ENCODE measurements around the gene DRC7. TPM values are rescaled to one million over a fixed set of nuclear protein-coding genes. Genes with fewer than 3 reads are reported as not detected.

The DRC7 gene
- total RNA-seq, 1 experiment from 2014 or later = not detected

GRCh38 chr16:57741660-57742191, 47.1 kb downstream of the DRC7 start:
- ATAC-seq (no peak), DNase-seq (ENCODE audit: low spot score) (no peak)
- Mint-ChIP-seq H3K27ac (no peak overlapping the region), H3K4me3 (no peak overlapping the region), H3K4me1 (peaks cover 7% of the 10 kb centered on the region), H3K9me3 (no peaks in the 10 kb centered on the region), H3K27me3 (ENCODE audit: low read depth) (no peaks in the 10 kb centered on the region), H3K36me3 (no peaks in the 10 kb centered on the region)
- TF ChIP-seq EMX1 (CRISPR knock-in tag; IDR thresholded peaks at IDR 0.05) (no peak), TP53 (CRISPR knock-in tag; IDR thresholded peaks at IDR 0.05) (no peak), FOXP1 (CRISPR knock-in tag; IDR thresholded peaks at IDR 0.05; ENCODE audit: borderline replicate concordance) (no peak)
- ChIA-PET POLR2A (no interaction called here), CTCF (interaction anchor here (0.7 to 1.3 kb wide), 2 partner anchors 11 to 151 kb away, joined by 3 read pairs; no protein-coding TSS in a partner anchor)

- Mint-ChIP-seq H3K27me3 (ENCODE audit: low read depth) (no peaks in the 10 kb centered on the region), H3K36me3 (no peaks in the 10 kb centered on the region), H3K4me3 (no peak overlapping the region), H3K4me1 (0 out of 2 replicates have a peak, but pooled peaks cover 3% of the 10 kb centered on the region), H3K9me3 (no peaks in the 10 kb centered on the region), H3K27ac (no peak overlapping the region; the same call in 1 of the 2 replicates)
- ATAC-seq = no peak; the same call in 1 of the 2 replicates
- no peak for TF ChIP-seq ZNF671 (CRISPR knock-in tag; IDR thresholded peaks at IDR 0.05)
- TF ChIP-seq NFYB (CRISPR knock-in tag; conservative IDR thresholded peaks at IDR 0.05; ENCODE audit: low read depth) = no peak
- TF ChIP-seq ZNF232 (CRISPR knock-in tag; IDR thresholded peaks at IDR 0.05) = no peak
- no peak for TF ChIP-seq ZNF121 (CRISPR knock-in tag; IDR thresholded peaks at IDR 0.05)
- TF ChIP-seq ZNF416 (CRISPR knock-in tag; IDR thresholded peaks at IDR 0.05) = no peak
- no peak for TF ChIP-seq IRF2 (CRISPR knock-in tag; IDR thresholded peaks at IDR 0.05; ENCODE audit: borderline replicate concordance, low read depth)
- TF ChIP-seq MXD4 (CRISPR knock-in tag; IDR thresholded peaks at IDR 0.05; ENCODE audit: borderline replicate concordance) = no peak
- no peak for TF ChIP-seq MYBL2 (CRISPR knock-in tag; IDR thresholded peaks at IDR 0.05)
- TF ChIP-seq, protein P1, sequence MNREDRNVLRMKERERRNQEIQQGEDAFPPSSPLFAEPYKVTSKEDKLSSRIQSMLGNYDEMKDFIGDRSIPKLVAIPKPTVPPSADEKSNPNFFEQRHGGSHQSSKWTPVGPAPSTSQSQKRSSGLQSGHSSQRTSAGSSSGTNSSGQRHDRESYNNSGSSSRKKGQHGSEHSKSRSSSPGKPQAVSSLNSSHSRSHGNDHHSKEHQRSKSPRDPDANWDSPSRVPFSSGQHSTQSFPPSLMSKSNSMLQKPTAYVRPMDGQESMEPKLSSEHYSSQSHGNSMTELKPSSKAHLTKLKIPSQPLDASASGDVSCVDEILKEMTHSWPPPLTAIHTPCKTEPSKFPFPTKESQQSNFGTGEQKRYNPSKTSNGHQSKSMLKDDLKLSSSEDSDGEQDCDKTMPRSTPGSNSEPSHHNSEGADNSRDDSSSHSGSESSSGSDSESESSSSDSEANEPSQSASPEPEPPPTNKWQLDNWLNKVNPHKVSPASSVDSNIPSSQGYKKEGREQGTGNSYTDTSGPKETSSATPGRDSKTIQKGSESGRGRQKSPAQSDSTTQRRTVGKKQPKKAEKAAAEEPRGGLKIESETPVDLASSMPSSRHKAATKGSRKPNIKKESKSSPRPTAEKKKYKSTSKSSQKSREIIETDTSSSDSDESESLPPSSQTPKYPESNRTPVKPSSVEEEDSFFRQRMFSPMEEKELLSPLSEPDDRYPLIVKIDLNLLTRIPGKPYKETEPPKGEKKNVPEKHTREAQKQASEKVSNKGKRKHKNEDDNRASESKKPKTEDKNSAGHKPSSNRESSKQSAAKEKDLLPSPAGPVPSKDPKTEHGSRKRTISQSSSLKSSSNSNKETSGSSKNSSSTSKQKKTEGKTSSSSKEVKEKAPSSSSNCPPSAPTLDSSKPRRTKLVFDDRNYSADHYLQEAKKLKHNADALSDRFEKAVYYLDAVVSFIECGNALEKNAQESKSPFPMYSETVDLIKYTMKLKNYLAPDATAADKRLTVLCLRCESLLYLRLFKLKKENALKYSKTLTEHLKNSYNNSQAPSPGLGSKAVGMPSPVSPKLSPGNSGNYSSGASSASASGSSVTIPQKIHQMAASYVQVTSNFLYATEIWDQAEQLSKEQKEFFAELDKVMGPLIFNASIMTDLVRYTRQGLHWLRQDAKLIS (CRISPR knock-in tag; IDR thresholded peaks at IDR 0.05; ENCODE audit: borderline replicate concordance) = no peak
- no peak for TF ChIP-seq MAX (CRISPR knock-in tag; IDR thresholded peaks at IDR 0.05)
- no peak for TF ChIP-seq SMAD3 (CRISPR knock-in tag; IDR thresholded peaks at IDR 0.05; ENCODE audit: borderline replicate concordance)
- TF ChIP-seq, protein P2, sequence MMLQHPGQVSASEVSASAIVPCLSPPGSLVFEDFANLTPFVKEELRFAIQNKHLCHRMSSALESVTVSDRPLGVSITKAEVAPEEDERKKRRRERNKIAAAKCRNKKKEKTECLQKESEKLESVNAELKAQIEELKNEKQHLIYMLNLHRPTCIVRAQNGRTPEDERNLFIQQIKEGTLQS (CRISPR knock-in tag; conservative IDR thresholded peaks at IDR 0.05) = no peak
- TF ChIP-seq E2F5 (CRISPR knock-in tag; IDR thresholded peaks at IDR 0.05) = no peak
- TF ChIP-seq NFATC4 (CRISPR knock-in tag; IDR thresholded peaks at IDR 0.05) = no peak
- TF ChIP-seq GRHL2 (CRISPR knock-in tag; IDR thresholded peaks at IDR 0.05; ENCODE audit: insufficient replicate concordance, severe bottlenecking) = no peak
- TF ChIP-seq, protein P3, sequence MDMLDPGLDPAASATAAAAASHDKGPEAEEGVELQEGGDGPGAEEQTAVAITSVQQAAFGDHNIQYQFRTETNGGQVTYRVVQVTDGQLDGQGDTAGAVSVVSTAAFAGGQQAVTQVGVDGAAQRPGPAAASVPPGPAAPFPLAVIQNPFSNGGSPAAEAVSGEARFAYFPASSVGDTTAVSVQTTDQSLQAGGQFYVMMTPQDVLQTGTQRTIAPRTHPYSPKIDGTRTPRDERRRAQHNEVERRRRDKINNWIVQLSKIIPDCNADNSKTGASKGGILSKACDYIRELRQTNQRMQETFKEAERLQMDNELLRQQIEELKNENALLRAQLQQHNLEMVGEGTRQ (CRISPR knock-in tag; IDR thresholded peaks at IDR 0.05) = no peak
- TF ChIP-seq ZNF423 (CRISPR knock-in tag; IDR thresholded peaks at IDR 0.05) = no peak
- no peak for TF ChIP-seq ZNF396 (CRISPR knock-in tag; IDR thresholded peaks at IDR 0.05; ENCODE audit: borderline replicate concordance)
- no peak for TF ChIP-seq MLX (CRISPR knock-in tag; IDR thresholded peaks at IDR 0.05)
- no peak for TF ChIP-seq SMAD4 (CRISPR knock-in tag; IDR thresholded peaks at IDR 0.05)
- POLR2A ChIA-PET = interaction anchor here (0.7 kb wide), 1 partner anchor 25 kb away, joined by 3 read pairs; no protein-coding TSS in a partner anchor
- CTCF ChIA-PET = interaction anchor here (0.6 to 1.0 kb wide), 3 partner anchors 11 to 22 kb away, joined by 3 read pairs; no protein-coding TSS in a partner anchor
- no peak for DNase-seq (ENCODE audit: low spot score)
Measured at GRCh38 chr16:57742543-57742942, 47.9 kb downstream of the DRC7 start.

Measured in WTC11 (cell line).